Pancreas (tissue), 10 donors: Measurements from ENCODE around the gene PRR36. TPM values are rescaled to one million over a fixed set of nuclear protein-coding genes. Genes with fewer than 3 reads are reported as not detected.

ENCODE experiments used
- ATAC-seq, 4 donors: fragments of 200-7000 bp; cut with Tn5 transposase; one replicate each; pipeline versions ENCODE4 v1.8.0 to v1.9.1; 2020; ENCODE audit warnings: mild to moderate bottlenecking in 4 of 4, moderate library complexity in 4 of 4
- DNase-seq, 6 donors: peaks; one replicate each; pipeline ENCODE4 v3.0.0-alpha.2; 2020
- FAIRE-seq: peaks from 2 replicates; lab custom pipeline; 2012; peaks lifted over from hg19 to GRCh38; lab: Jason Lieb, UNC
- H3K27ac ChIP-seq, 4 donors: fragments of 200-600 bp; sonication (generic); 1 replicate in 3 of 4; 2 replicates in 1 of 4; pipeline versions ENCODE4 v1.5.0 to v1.8.0; 2020
- H3K27me3 ChIP-seq, 4 donors: fragments of 200-600 bp; one replicate each; pipeline ENCODE4 v1.8.0; 2021
- H3K36me3 ChIP-seq, 3 donors: fragments of 200-600 bp; sonication (generic) in 1 of 3; one replicate each; pipeline versions ENCODE4 v1.5.0 to v1.8.0; 2020 to 2021
- H3K4me1 ChIP-seq, 3 donors: fragments of 200-600 bp; one replicate each; pipeline ENCODE4 v1.8.0; 2021
- H3K4me3 ChIP-seq, 4 donors: fragments of 200-600 bp; sonication (generic) in 2 of 4; one replicate each; pipeline versions ENCODE4 v1.5.0 to v1.8.0; 2020 to 2021
- H3K9me3 ChIP-seq, 4 donors: fragments of 200-600 bp; one replicate each; pipeline ENCODE4 v1.8.0; 2021
- CTCF ChIP-seq, 4 donors: fragments of 200-600 bp; sonication (generic) in 3 of 4; IDR thresholded peaks; one replicate each; pipeline versions ENCODE4 v1.5.0 to v1.8.0; 2021; ENCODE audit warnings: antibody characterized with exemption in 4 of 4
- WGBS, 2 donors: extraction: QIAGEN DNeasy Blood & Tissue Kit; methylation state at CpG; one replicate each; pipeline ENCODE4 v1.1.7; 2013; 5-methylcytosine and 5-hydroxymethylcytosine counted together
- intact Hi-C, 3 donors: fragments of 100-400 bp; cut with DNase I; formaldehyde crosslinking; loops; one replicate each; pipeline versions ENCODE4 v1.11.1 to v1.14.2; 2022
- polyA plus RNA-seq, 2 donors: library from polyadenylated mRNA; stranded (reverse); fragments of 200-250 nt; gene quantifications; one replicate each; pipeline ENCODE4 v1.2.3, GENCODE V29; 2013
- total RNA-seq, 6 donors: library from RNA; stranded (reverse); fragmentation: NEBNext Ultra II Directional in 4 of 6; extraction: Animal tissue kit (Norgen Biotek cat#: 25700) in 4 of 6; gene quantifications; one replicate each; pipeline versions ENCODE4 v1.2.1 to v1.2.4, GENCODE V29; 2021 to 2023
- donor health status: healthy with polysubstance abuse.
- donor health status: DM: no; HTN: no; CAD: no; lungs with moderate emphysema.
- donor health status: DM: no; HTN: no; CAD: no.
- donor health status: control.
- donor health status: control.
- donor health status: Bipolar disorder and iron deficiency.
- donor health status: DM: yes; HTN: yes; CAD: no.
- donor health status: DM: no; HTN: no; CAD: no.
- donor health status: DM: no; HTN: no; CAD: no.
- donor health status: DM: yes; HTN: yes; CAD: no.

The PRR36 gene
- total and polyA plus RNA-seq, 8 donors: 1.6 to 3.1 (median 2.0) TPM

GRCh38 chr19:7905859-7906258 is 31.7 kb upstream of the PRR36 start:
- intact Hi-C loops: no loop called here
- 80 to 87% methylated on average over 10 of the region's 10 CpGs for WGBS, 2 donors
- ATAC-seq (no peak), FAIRE-seq (no peak), DNase-seq (peak in 5 of 6 donors; percentile 20 to 69 (median 24))
- H3K4me1 ChIP-seq: peaks cover 3 to 14% (median 10%) of the 10 kb centered on the region in 3 donors
- TF ChIP-seq CTCF (IDR thresholded peaks at IDR 0.05): no peak
- no peaks in the 10 kb centered on the region for H3K27me3 ChIP-seq
- no peak overlapping the region for H3K4me3 ChIP-seq
- H3K9me3 ChIP-seq: no peaks in the 10 kb centered on the region
- no peak overlapping the region for H3K27ac ChIP-seq
- peaks cover 4 to 10% (median 6%) of the 10 kb centered on the region in 3 donors for H3K36me3 ChIP-seq

- Histone ChIP-seq H3K4me3 (peak overlapping the region in 2 of 4 donors; percentile 89 to 93), H3K9me3 (no peaks in the 10 kb centered on the region), H3K27me3 (no peaks in the 10 kb centered on the region), H3K27ac (no peak overlapping the region), H3K36me3 (peaks cover 0 to 4% (median under 1%) of the 10 kb centered on the region in 3 donors), H3K4me1 (peaks cover 3 to 14% (median 10%) of the 10 kb centered on the region in 3 donors)
- WGBS, 2 donors: 60 to 76% methylated on average over 10 of the region's 10 CpGs
- FAIRE-seq: no peak
- DNase-seq: peak in 5 of 6 donors; percentile 13 to 80 (median 31)
- no peak for ATAC-seq
- intact Hi-C loops: no loop called here
- no peak for TF ChIP-seq CTCF (IDR thresholded peaks at IDR 0.05)
Observed at GRCh38 chr19:7905268-7905667, 31.1 kb upstream of the PRR36 start.

GRCh38 chr19:7904074-7905020 is 30.2 kb upstream of the PRR36 start:
- FAIRE-seq (no peak), ATAC-seq (peak; percentile 35 to 62 (median 44)), DNase-seq (peak in 5 of 6 donors; percentile 60 to 89 (median 73))
- Histone ChIP-seq H3K27me3 (no peaks in the 10 kb centered on the region), H3K4me1 (peaks cover 3 to 14% (median 10%) of the 10 kb centered on the region in 3 donors), H3K4me3 (peak overlapping the region; percentile 53 to 93 (median 82)), H3K36me3 (no peaks in the 10 kb centered on the region), H3K27ac (peak overlapping the region; percentile 39 to 89 (median 66)), H3K9me3 (no peaks in the 10 kb centered on the region)
- TF ChIP-seq CTCF (IDR thresholded peaks at IDR 0.05): no peak
- 5 to 14% methylated on average over 26 to 63 of the region's 68 CpGs for WGBS, 2 donors
- intact Hi-C loops: no loop called here

- WGBS, 2 donors: 0 to 1% methylated on average over 72 to 89 of the region's 89 CpGs
- Histone ChIP-seq H3K27ac (peak within 1 kb of the TSS; percentile 63 to 89 (median 83)), H3K4me1 (peaks cover 3 to 14% (median 10%) of the 10 kb centered on the region in 3 donors), H3K36me3 (no peaks in the 10 kb centered on the region), H3K9me3 (no peaks in the 10 kb centered on the region), H3K27me3 (no peaks in the 10 kb centered on the region), H3K4me3 (peak within 1 kb of the TSS; percentile 53 to 93 (median 82))
- intact Hi-C loops: no loop called here
- peak in 2 of 4 donors; percentile 20 to 21 for TF ChIP-seq CTCF (IDR thresholded peaks at IDR 0.05)
- FAIRE-seq: peak; percentile 83
- peak; percentile 87 to 93 (median 90) for ATAC-seq
- peak; percentile 99 to 100 (median 100) for DNase-seq
Observed at GRCh38 chr19:7903244-7904073, 29.3 kb upstream of the PRR36 start, which contains the start of gene MAP2K7. TSS of gene MAP2K7 (plus strand) at chr19:7903877. CDS start at chr19:7903945, 68 bp downstream.
